T-cell (primary cell): ENCODE results near the gene PPP1R9A. TPM values are rescaled to one million over a fixed set of nuclear protein-coding genes. Genes with fewer than 3 reads are reported as not detected.
"Not testable (repeated sequence)": the region's sequence is repeated elsewhere in the genome, so short reads cannot be mapped to it uniquely, and the experiment has no call there.

ENCODE experiments used
- ATAC-seq, 4 experiments: fragments of 200-7000 bp in 3 of 4; fragments of 150-1000 bp in 1 of 4; cut with Tn5 transposase; replicated peaks in 1 of 4; 1 replicate in 3 of 4; 2 replicates in 1 of 4; pipeline ENCODE4 v1.10.0; 2021; ENCODE audit warnings: moderate library complexity in 3 of 4, mild to moderate bottlenecking in 2 of 4, moderate number of reproducible peaks in 1 of 4
- CTCF ChIA-PET, 2 donors: fragments of 300-600 bp; sonication (Branson Sonifier 250); formaldehyde crosslinking; loops; one replicate each; lab custom pipeline; 2022; ENCODE audit warnings: antibody characterized with exemption in 2 of 2; lab: Charles Lee
- POLR2A ChIA-PET, 2 donors: fragments of 300-600 bp; sonication (Branson Sonifier 250); formaldehyde crosslinking; loops; one replicate each; lab custom pipeline; 2022; ENCODE audit warnings: antibody characterized with exemption in 2 of 2; lab: Charles Lee
- DNase-seq, 35 experiments: peaks; one replicate each; pipeline versions ENCODE4 v3.0.0 to v3.0.0-alpha.2; 2013 to 2023
- H3K27ac ChIP-seq: one replicate; pipeline ENCODE4 v1.5.1; 2013; ENCODE audit warnings: low read length
- H3K27me3 ChIP-seq, 2 experiments: replicated peaks in 1 of 2; 1 replicate in 1 of 2; 2 replicates in 1 of 2; pipeline versions ENCODE4 v1.6.1 to v1.7.0; 2013; ENCODE audit warnings: low read length in 1 of 2, mixed read lengths in 1 of 2; ENCODE audit not compliant: control insufficient read depth in 2 of 2, insufficient read depth in 2 of 2; ENCODE audit errors: extremely low read depth in 1 of 2
- H3K36me3 ChIP-seq, 2 donors: 1 replicate in 1 of 2; 2 replicates in 1 of 2; pipeline versions ENCODE4 v1.6.1 to v1.7.0; 2013; ENCODE audit warnings: low read length in 1 of 2; ENCODE audit not compliant: control insufficient read depth in 2 of 2, insufficient read depth in 1 of 2; ENCODE audit errors: extremely low read depth in 1 of 2
- H3K4me1 ChIP-seq, 2 experiments: 1 replicate in 1 of 2; 2 replicates in 1 of 2; pipeline versions ENCODE4 v1.6.1 to v1.7.0; 2013; ENCODE audit warnings: low read length in 2 of 2, mixed read lengths in 1 of 2; ENCODE audit not compliant: insufficient read depth in 2 of 2, control insufficient read depth in 1 of 2; ENCODE audit errors: extremely low read depth in 1 of 2
- H3K4me3 ChIP-seq, 2 donors: 1 replicate in 1 of 2; 2 replicates in 1 of 2; pipeline versions ENCODE4 v1.5.1 to v1.7.0; 2013; ENCODE audit warnings: mild to moderate bottlenecking in 2 of 2, low read length in 1 of 2, moderate library complexity in 1 of 2; ENCODE audit not compliant: control insufficient read depth in 1 of 2; ENCODE audit errors: extremely low read depth in 1 of 2
- H3K9me3 ChIP-seq: 2 replicates; pipeline ENCODE4 v1.7.0; 2013
- H3K27ac Mint-ChIP-seq, 2 donors: one replicate each; pipeline ENCODE4 v1.8.0; 2020 to 2021; ENCODE audit warnings: mild to moderate bottlenecking in 2 of 2, mixed read lengths in 2 of 2
- H3K27me3 Mint-ChIP-seq, 2 donors: one replicate each; pipeline ENCODE4 v1.8.0; 2021 to 2022; ENCODE audit warnings: mixed read lengths in 2 of 2
- H3K36me3 Mint-ChIP-seq: one replicate; pipeline ENCODE4 v1.8.0; 2021; ENCODE audit warnings: mixed read lengths
- H3K4me1 Mint-ChIP-seq, 3 donors: one replicate each; pipeline ENCODE4 v1.8.0; 2020 to 2022; ENCODE audit warnings: mixed read lengths in 3 of 3, mild to moderate bottlenecking in 1 of 3
- H3K4me3 Mint-ChIP-seq, 3 donors: one replicate each; pipeline ENCODE4 v1.8.0; 2020 to 2022; ENCODE audit warnings: mild to moderate bottlenecking in 3 of 3, mixed read lengths in 3 of 3, moderate library complexity in 3 of 3
- H3K9me3 Mint-ChIP-seq, 3 donors: one replicate each; pipeline ENCODE4 v1.8.0; 2020 to 2022; ENCODE audit warnings: mixed read lengths in 3 of 3
- WGBS: methylation state at CpG from one replicate; pipeline ENCODE4 v1.1.5; 2013; ENCODE audit warnings: missing lambda C conversion rate; ENCODE audit not compliant: insufficient coverage; 5-methylcytosine and 5-hydroxymethylcytosine counted together
- total RNA-seq, 35 experiments: library from RNA in 6 of 35; stranded (reverse) in 6 of 35; fragments of 120-200 nt in 1 of 35; gene quantifications; one replicate each; pipeline versions ENCODE4 v1.2.1 to v1.2.4 and lab custom pipeline; 2013 to 2026

The PPP1R9A gene
- total RNA-seq, 5 donors from 2014 or later (not counting 1 experiment from before 2014, with no cell fraction given): 0.10 to 0.23 (median 0.13) TPM; not detected in 2

GRCh38 chr7:94999069-94999351 is 91.6 kb downstream of the PPP1R9A start:
- H3K9me3 ChIP-seq: no peaks in the 10 kb centered on the region
- no peaks in the 10 kb centered on the region for H3K27me3 ChIP-seq
- CTCF ChIA-PET: interaction anchor here in 1 of 2 donors (0.5 kb wide), 1 partner anchor 1142 kb away, joined by 4 read pairs; no protein-coding TSS in a partner anchor
- H3K9me3 Mint-ChIP-seq: no peaks in the 10 kb centered on the region
- no peaks in the 10 kb centered on the region for H3K36me3 Mint-ChIP-seq
- no peak overlapping the region for H3K4me3 ChIP-seq
- no peak overlapping the region for H3K27ac ChIP-seq
- H3K4me3 Mint-ChIP-seq: no peak overlapping the region
- no peaks in the 10 kb centered on the region for H3K4me1 Mint-ChIP-seq
- H3K4me1 ChIP-seq: no peaks in the 10 kb centered on the region
- no peaks in the 10 kb centered on the region for H3K36me3 ChIP-seq
- no peak overlapping the region for H3K27ac Mint-ChIP-seq
- no peaks in the 10 kb centered on the region for H3K27me3 Mint-ChIP-seq
- POLR2A ChIA-PET: no interaction called here
- DNase-seq (no peak), ATAC-seq (no peak)

GRCh38 chr7:94999601-95000000 is 92.2 kb downstream of the PPP1R9A start:
- H3K4me3 ChIP-seq, H3K4me3 Mint-ChIP-seq, ATAC-seq, DNase-seq, H3K36me3 ChIP-seq, H3K9me3 Mint-ChIP-seq, H3K36me3 Mint-ChIP-seq, H3K9me3 ChIP-seq, H3K4me1 ChIP-seq, H3K27ac ChIP-seq, H3K27me3 ChIP-seq, H3K27ac Mint-ChIP-seq, H3K4me1 Mint-ChIP-seq, POLR2A ChIA-PET, CTCF ChIA-PET, H3K27me3 Mint-ChIP-seq: not testable (repeated sequence)
- WGBS: 96% methylated on average over 4 of the region's 5 CpGs

GRCh38 chr7:95001258-95001657 is 93.9 kb downstream of the PPP1R9A start:
- Mint-ChIP-seq H3K27me3 (no peaks in the 10 kb centered on the region), H3K36me3 (no peaks in the 10 kb centered on the region), H3K27ac (no peak overlapping the region), H3K4me1 (no peaks in the 10 kb centered on the region), H3K4me3 (no peak overlapping the region), H3K9me3 (no peaks in the 10 kb centered on the region)
- H3K4me3 ChIP-seq: no peak overlapping the region
- no peaks in the 10 kb centered on the region for H3K9me3 ChIP-seq
- no peaks in the 10 kb centered on the region for H3K27me3 ChIP-seq
- no peak for ATAC-seq
- WGBS: no CpG with 5 or more reads among the region's 3 CpGs
- CTCF ChIA-PET: no interaction called here
- H3K27ac ChIP-seq: no peak overlapping the region
- H3K4me1 ChIP-seq: no peaks in the 10 kb centered on the region
- POLR2A ChIA-PET: no interaction called here
- no peaks in the 10 kb centered on the region for H3K36me3 ChIP-seq
- DNase-seq: no peak

GRCh38 chr7:95001815-95002561 is 94.6 kb downstream of the PPP1R9A start:
- Mint-ChIP-seq H3K27ac (no peak overlapping the region), H3K27me3 (no peaks in the 10 kb centered on the region), H3K4me3 (no peak overlapping the region), H3K4me1 (no peaks in the 10 kb centered on the region), H3K36me3 (no peaks in the 10 kb centered on the region), H3K9me3 (no peaks in the 10 kb centered on the region)
- Histone ChIP-seq H3K36me3 (no peaks in the 10 kb centered on the region), H3K4me1 (no peaks in the 10 kb centered on the region), H3K27me3 (no peaks in the 10 kb centered on the region), H3K27ac (no peak overlapping the region), H3K4me3 (no peak overlapping the region), H3K9me3 (no peaks in the 10 kb centered on the region)
- ATAC-seq: no peak
- ChIA-PET CTCF (no interaction called here), POLR2A (no interaction called here)
- no peak for DNase-seq
- WGBS: 75% methylated on average over 1 of the region's 5 CpGs

- Histone ChIP-seq H3K9me3 (no peaks in the 10 kb centered on the region), H3K27ac (no peak overlapping the region), H3K36me3 (no peaks in the 10 kb centered on the region), H3K4me1 (no peaks in the 10 kb centered on the region), H3K27me3 (no peaks in the 10 kb centered on the region), H3K4me3 (no peak overlapping the region)
- H3K36me3 Mint-ChIP-seq: no peaks in the 10 kb centered on the region
- H3K4me1 Mint-ChIP-seq: no peaks in the 10 kb centered on the region
- ChIA-PET POLR2A (no interaction called here), CTCF (no interaction called here)
- H3K4me3 Mint-ChIP-seq: no peak overlapping the region
- no peaks in the 10 kb centered on the region for H3K9me3 Mint-ChIP-seq
- H3K27me3 Mint-ChIP-seq: no peaks in the 10 kb centered on the region
- WGBS: no CpG with 5 or more reads among the region's 1 CpG
- H3K27ac Mint-ChIP-seq: no peak overlapping the region
- no peak for DNase-seq
- ATAC-seq: no peak
Observed at GRCh38 chr7:95002775-95003174, 95.4 kb downstream of the PPP1R9A start.

- Histone ChIP-seq H3K27ac (no peak overlapping the region), H3K4me1 (no peaks in the 10 kb centered on the region), H3K27me3 (no peaks in the 10 kb centered on the region), H3K4me3 (no peak overlapping the region), H3K36me3 (no peaks in the 10 kb centered on the region), H3K9me3 (no peaks in the 10 kb centered on the region)
- ChIA-PET POLR2A (no interaction called here), CTCF (no interaction called here)
- ATAC-seq (no peak), DNase-seq (no peak)
- no peaks in the 10 kb centered on the region for H3K27me3 Mint-ChIP-seq
- H3K27ac Mint-ChIP-seq: no peak overlapping the region
- no peaks in the 10 kb centered on the region for H3K4me1 Mint-ChIP-seq
- WGBS: no CpG with 5 or more reads among the region's 6 CpGs
- no peaks in the 10 kb centered on the region for H3K9me3 Mint-ChIP-seq
- no peak overlapping the region for H3K4me3 Mint-ChIP-seq
- no peaks in the 10 kb centered on the region for H3K36me3 Mint-ChIP-seq
Observed at GRCh38 chr7:95004618-95005247, 97.3 kb downstream of the PPP1R9A start.
